Hematopoietic multipotent progenitor cell treated with erythropoietin and hydrocortisone succinate and interleukin-3 and kit ligand, for 17 days (in vitro differentiated cells): ENCODE results near the gene FBXL7.
"Not testable (repeated sequence)": the region's sequence is repeated elsewhere in the genome, so short reads cannot be mapped to it uniquely, and the experiment has no call there.

Experiments used
- DNase-seq: peaks from one replicate; pipeline ENCODE4 v3.0.0-alpha.2; 2015; ENCODE audit warnings: low spot score

The FBXL7 gene

GRCh38 chr5:15819617-15820016, 319.6 kb downstream of the FBXL7 start:
- no peak for DNase-seq

DNA sequence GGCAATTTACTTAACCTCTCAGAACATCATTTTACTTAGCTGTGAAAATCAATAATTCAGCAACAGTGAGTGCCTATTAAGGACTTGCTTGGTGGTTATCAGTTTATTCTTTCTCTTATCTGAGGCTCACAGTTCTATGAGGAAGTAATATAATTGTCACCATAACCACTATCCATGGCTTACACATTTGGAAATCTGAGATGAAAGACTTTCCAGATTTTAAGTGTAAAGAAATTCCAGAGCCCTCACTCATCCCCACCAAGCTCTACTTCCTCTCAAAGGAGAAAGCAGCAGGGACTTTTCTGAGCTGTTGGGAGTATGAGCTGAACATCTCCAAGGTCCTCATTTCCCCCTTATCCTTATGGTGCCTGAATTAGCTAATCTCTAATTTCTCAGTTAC, 321.5 kb downstream of the FBXL7 start:
- no peak for DNase-seq

GRCh38 chr5:15823398-15823797, 323.4 kb downstream of the FBXL7 start:
- DNase-seq, result no peak

GRCh38 chr5:15827741-15828140, 327.8 kb downstream of the FBXL7 start:
- no peak for DNase-seq

DNA sequence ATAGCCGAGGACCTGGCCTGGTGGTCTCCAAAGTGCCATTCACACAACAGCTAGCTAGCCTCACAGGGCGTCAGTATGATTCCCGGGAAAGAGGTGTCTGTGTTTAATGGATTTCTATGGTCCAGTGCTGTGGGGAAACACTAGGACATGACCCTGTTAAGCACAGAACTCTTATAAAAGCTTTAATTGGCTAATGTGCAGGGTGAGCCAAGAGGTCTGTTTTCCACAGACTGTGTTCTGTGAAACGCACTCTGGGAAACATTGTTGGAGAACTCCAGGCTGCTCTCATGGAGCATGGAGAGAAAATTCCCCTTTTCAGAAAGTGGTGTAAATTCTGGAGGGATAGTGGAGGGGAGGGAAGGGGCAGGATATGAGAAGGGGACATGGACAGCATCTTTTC, 331.4 kb downstream of the FBXL7 start:
- DNase-seq, result no peak

DNA sequence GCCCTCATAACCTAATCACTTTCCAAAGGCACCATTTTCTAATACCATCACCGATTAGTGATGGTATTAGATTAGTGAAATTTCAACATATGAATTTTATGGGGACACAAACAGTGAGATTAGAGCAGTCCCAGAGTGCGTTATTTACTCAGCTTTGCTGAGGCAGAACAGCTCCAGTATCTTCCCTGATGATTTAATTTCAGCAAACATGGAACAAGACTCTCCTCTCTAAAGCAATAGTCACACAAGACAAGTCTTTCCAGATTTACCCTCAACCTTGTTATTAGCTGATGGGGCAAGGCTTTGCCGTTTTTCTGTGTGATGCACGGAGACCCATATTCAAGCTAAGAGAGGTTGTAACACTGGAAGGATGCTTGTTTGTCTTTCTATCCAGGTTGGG, 333.4 kb downstream of the FBXL7 start:
- DNase-seq, result no peak

GRCh38 chr5:15834596-15835245, 334.7 kb downstream of the FBXL7 start:
- DNase-seq, result no peak

DNA sequence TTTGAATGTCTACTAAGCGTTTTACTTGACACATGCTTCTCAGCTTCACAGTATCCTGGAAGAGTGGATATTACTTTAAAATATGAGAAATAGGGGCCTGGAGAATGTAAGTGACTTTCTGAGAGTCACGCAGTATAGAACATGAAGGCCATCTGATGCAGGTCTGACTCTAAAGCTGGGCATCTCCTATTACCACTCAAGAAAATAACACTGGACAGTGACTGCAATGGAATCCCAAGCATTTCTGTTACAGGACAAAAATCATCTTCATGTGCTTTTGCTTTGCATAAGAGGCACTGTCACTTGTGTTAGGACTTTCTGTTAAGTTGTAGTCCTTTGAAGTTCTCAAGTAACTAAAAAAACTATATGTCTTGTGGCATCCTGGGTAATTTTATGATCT, 335.5 kb downstream of the FBXL7 start:
- DNase-seq, result no peak

DNA sequence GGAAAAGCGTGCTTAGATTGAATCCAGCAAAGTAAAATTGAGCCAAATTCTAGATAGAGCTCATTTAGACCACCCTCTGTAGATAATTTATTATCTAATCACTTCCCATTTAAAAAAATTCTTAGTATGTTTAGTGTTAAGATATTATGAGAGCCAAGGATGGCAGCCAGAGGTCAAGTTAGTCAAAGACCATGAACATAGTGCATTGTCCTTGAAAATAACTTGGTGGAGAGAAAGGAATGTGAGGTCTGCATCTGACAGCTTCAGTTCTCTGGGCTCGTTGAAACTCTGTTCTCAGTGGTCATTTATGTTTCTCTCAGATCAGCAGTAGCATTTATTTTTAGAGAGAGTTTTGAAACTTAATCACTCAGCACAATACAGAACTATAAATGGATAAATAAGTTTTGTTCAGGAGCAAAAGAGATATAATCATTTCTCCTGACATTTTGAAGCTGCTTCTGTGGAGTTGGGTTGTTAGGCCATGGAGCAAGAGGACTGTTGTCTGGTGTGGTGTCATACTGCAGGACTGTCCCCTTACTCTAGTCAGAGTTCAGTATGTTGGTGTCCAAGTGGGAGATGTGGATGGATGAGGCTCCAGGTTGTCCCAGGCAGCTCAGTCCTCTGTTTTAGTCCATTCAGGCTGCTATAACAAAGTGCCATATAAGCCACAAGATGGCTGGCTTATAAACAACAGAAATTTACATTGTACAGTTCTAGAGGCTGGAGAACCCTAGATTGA, 337.7 kb downstream of the FBXL7 start:
- DNase-seq, result no peak

DNA sequence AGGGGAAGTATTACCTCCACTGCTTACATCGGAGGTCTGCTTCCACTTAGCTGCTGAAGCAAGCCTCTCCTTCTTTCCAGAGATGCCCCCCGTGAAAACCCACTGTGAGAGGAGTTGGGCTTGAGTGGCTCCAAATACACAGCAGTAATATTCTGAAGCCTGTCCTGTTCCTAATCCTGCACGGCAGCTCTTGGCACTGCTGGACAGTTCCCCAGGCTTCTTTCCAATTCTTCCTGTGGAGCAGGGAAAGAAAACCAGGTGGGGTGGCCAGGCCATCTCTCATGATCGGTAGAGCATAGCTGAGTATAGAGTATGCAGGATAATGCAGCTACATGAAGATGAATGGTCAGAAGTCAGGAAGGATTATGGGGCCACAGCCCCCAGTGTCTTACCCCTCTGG, 344.3 kb downstream of the FBXL7 start:
- DNase-seq, result no peak

DNA sequence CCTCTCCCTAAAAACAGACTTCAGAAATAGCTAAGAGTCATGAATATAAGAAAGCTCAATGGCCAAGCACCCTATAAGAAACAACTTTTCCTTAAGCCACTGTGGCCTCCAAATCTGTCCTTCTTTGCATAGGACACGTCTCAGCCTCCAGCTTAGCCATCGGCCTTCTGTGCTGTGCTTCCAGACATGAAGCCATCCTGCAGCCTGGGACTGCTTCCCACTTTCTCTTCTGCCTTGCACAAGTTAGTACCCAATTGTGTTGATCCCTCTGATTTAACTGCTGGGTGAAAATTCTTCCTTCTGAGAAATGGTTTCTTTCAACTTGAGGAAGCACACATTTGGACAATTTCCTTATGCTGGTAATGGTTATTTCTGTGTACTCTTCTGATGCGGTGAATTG, 344.9 kb downstream of the FBXL7 start:
- no peak for DNase-seq

DNA sequence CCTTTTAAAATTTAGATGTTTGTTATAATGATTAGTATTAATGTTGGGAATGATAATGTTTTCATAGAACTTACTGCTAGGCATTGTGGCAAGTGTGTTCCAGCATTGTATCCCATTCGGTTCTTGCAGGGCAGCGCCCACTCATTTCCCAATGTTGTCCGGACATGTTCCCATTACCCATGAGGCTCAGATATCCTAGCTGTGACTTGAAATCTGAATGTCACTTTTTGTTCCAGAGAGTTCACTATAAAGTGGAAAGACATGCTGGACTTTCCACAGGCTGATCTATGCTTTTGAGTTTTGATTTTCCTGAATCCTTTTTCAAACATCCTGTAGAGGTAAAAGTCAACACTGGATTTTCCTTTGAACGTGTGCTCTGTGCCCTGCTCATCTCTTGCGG, 350.6 kb downstream of the FBXL7 start:
- DNase-seq, result no peak

DNA sequence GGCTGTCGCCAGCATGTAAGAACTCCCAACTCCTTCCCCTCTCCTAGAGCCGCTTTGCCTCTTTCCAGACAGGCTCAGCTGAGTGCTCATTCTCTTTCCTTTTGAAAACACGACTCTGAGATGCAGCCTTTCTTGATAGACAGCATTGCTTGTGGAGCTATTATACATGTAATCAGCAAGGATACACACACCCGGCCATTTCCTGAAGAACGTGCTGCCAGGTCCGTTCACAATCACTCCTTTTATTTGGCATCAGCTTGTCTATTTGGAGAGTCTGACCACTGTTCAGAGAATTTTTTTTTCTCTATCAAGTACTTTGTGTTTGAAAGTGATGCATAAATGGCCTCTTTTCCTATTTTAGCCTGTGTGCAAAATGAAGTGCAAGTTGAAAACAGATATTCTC, 351.0 kb downstream of the FBXL7 start:
- no peak for DNase-seq

DNA sequence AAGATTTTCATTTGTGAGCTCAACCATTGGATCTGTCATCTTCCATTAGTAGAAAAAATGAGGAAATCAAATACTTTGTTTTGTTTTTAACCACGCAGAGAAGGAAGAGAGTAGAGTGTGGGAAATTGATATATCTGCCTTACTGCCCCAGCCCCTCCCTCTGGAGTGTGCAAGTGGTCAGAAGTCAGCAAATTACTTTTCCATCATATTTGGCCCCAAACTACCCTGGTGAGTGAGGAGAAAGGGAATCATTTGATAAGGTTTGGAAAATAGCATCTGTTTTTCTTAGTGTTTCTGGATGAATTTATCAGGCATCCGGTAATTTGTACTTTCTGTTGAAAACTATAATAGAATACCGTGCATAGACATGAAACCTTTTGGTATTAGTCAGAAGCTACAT, 352.2 kb downstream of the FBXL7 start:
- DNase-seq, result no peak

- DNase-seq, result no peak
These were observed 353.0 kb downstream of the FBXL7 start for GRCh38 chr5:15852949-15853348.

DNA sequence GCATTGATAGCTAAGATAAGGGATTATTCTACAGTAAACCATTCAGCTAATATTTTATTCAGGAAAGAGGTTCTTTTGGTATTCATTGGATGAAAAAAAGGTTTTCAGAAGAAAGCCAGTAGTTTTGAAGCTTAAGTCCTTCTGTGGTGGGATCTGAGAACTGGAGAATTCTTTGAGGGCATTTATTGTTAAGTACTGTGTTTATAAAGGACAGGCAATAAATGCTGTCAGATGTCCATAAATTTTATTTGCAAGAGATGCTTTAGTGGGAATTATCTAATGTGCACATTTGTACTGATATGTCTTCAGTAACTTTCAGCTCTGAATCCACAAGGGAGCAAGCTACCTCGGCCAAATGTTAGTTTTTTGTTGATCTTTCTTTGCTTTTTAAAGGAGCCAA, 358.3 kb downstream of the FBXL7 start:
- no peak for DNase-seq

DNA sequence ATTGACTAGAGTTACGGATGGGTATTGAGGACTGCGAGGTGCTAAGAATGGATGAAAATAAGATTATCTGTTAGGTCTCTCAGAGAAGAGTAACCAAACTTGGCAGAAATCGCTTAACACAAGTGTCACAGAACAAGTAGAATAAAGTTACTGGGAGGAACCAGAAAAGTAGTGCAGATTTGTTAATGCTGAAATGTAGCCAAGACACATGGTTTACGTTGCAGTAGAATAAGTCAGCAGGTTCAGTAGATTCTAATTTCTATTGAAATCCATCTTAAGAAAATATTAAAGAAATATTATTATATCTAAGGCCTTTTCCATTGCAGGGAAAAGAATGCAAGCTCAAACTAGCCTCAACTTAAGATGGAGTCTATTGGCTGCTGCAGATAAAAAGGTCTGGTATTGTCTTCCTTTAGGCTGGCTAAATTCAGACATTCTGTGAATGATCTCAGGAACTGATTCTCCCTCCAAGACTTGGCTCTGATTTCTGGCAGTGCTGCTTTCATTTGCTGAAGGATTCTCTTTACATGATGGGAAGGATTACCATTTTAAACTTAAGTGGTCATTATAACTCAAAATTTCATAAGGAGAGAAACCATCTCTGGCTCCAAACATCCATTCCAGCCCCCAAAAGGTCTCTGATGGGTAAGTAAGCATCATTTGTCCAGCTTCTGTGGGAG, 364.7 kb downstream of the FBXL7 start:
- no peak for DNase-seq

GRCh38 chr5:15872259-15872658, 372.3 kb downstream of the FBXL7 start:
- DNase-seq, result not testable (repeated sequence)

DNA sequence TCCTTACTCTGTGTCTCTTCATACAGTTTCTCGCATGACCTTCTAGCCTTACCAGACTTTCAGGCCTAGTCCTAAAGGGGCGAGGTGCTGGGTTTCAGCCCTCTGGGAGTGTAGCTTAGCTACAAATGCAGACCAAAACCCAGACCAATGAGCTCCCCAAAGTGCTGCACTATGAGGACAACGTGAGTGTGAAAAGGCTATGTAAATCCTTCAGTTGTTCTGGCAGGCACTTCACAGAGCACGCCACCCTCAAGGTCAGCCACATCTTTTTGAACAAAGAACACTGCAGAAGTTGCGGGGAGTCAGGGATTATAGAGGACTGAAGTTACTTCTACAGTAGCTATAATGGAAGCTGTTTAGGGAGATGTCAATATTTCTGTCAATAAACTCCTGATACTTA, 377.9 kb downstream of the FBXL7 start:
- DNase-seq, result no peak

DNA sequence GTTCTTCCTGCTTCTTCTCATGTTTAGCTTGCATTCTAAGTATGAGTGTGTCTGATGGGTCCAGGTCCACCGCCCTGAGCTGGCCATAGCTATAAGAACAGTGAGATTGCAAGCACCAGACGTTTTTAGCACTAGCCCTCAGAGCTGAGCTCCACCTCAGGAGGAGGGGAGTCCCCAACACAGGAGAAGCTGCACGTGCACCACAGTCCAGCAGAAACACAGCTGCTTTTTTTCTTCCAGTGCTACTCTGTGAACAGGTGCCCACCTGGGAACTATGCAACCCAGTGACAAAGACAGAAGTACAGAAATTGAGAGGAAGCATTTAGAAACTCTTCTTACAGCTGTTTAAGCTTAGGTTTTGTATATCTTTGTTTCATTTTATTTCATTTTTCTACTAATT, 380.2 kb downstream of the FBXL7 start:
- DNase-seq, result no peak

DNA sequence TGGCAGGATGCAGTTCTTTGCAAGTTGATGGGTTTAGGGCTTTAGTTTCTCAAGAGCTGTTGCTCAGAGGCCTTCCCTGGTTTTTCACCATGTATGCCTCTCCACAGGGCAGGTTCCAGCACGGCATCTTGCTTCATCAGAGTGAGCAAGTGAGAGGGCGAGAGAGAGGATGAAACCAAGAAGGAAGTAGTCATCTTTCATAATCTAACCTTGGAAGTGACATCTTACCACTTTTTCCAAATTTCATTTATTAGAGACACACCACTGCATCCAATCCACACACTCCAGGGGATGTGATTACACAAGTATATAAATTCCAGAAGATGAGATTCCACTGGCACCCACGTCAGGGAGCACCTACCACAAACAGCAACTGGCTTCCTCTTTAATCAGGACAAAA, 385.2 kb downstream of the FBXL7 start:
- DNase-seq, result no peak

DNA sequence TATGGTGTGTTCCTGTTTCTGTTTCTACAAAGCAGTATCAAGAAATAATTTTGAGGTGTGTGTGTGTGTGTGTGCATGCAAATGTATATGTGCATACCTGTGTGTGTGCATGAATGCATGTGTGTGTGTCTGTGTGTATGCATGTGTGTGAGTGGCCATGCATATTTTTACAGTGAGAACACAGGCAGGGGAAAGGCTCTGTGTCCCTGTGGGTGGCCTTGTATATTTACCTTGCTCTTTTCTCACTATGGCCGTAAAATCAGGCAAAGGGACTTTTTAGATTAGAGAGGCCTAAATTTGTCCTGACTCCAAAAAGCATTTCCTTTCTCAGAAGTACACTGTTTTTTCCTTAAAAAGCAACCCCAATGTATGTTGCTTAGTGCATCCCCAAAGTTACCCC, 386.2 kb downstream of the FBXL7 start:
- DNase-seq, result no peak

- no peak for DNase-seq
These were observed 387.1 kb downstream of the FBXL7 start for GRCh38 chr5:15887093-15887492.

DNA sequence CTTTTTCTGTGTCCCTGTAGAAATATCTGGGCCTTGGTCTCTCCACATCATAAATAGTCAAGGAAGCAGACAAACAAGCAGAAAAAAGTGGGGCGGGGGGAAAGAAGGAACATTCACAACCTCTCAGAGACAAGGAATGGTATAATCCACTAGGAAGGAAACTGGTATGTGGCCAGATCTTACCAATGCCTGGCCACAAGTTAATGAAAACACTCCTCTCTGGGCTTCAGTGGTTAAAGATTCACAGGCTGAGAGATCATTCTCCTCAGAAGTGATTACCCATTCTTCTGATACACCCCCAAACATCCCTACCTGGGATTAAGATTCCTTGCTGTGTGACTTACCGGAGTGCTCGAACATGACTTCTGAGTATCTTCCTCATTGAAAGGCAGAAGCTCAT, 389.0 kb downstream of the FBXL7 start:
- DNase-seq, result no peak
